Trophoblast cell (in vitro differentiated cells and primary cell): ENCODE measurements around the gene SOAT1.
"Not testable (repeated sequence)": the region's sequence is repeated elsewhere in the genome, so short reads cannot be mapped to it uniquely, and the experiment has no call there.

Experiments used
- DNase-seq, 2 donors: peaks; one replicate each; pipeline ENCODE4 v3.0.0-alpha.2; 2016
- H2AFZ ChIP-seq: 2 replicates; pipeline ENCODE4 v1.6.1; 2013; ENCODE audit warnings: low read length, moderate library complexity, mild to moderate bottlenecking; ENCODE audit not compliant: insufficient read depth, poor library complexity
- H2AK5ac ChIP-seq: 2 replicates; pipeline ENCODE4 v1.6.1; 2013; ENCODE audit warnings: mild to moderate bottlenecking, low read length
- H2BK120ac ChIP-seq: 2 replicates; pipeline ENCODE4 v1.6.1; 2013; ENCODE audit warnings: low read length, mild to moderate bottlenecking, moderate library complexity; ENCODE audit not compliant: insufficient read depth, poor library complexity
- H2BK12ac ChIP-seq: 2 replicates; pipeline ENCODE4 v1.6.1; 2013; ENCODE audit warnings: mild to moderate bottlenecking, low read length, moderate library complexity
- H2BK5ac ChIP-seq: 2 replicates; pipeline ENCODE4 v1.6.1; 2013; ENCODE audit warnings: low read length, low read depth, moderate library complexity, mild to moderate bottlenecking; ENCODE audit not compliant: poor library complexity
- H3K14ac ChIP-seq: 2 replicates; pipeline ENCODE4 v1.6.1; 2013; ENCODE audit warnings: mild to moderate bottlenecking, low read length
- H3K18ac ChIP-seq: 2 replicates; pipeline ENCODE4 v1.6.1; 2013; ENCODE audit warnings: mild to moderate bottlenecking, low read length
- H3K23ac ChIP-seq: 2 replicates; pipeline ENCODE4 v1.6.1; 2013; ENCODE audit warnings: low read length
- H3K27ac ChIP-seq: 2 replicates; pipeline ENCODE4 v1.5.1; 2013; ENCODE audit warnings: low read depth, mild to moderate bottlenecking, inconsistent platforms, low read length, moderate library complexity
- H3K27me3 ChIP-seq: 2 replicates; pipeline ENCODE4 v1.6.1; 2013; ENCODE audit warnings: inconsistent platforms, mild to moderate bottlenecking, low read length, moderate library complexity; ENCODE audit not compliant: insufficient read depth
- H3K36me3 ChIP-seq, 2 experiments: 1 replicate in 1 of 2; 2 replicates in 1 of 2; pipeline ENCODE4 v1.6.1; 2013; ENCODE audit warnings: low read length in 2 of 2, mild to moderate bottlenecking in 2 of 2, moderate library complexity in 1 of 2; ENCODE audit not compliant: insufficient read depth in 2 of 2, control insufficient read depth in 1 of 2
- H3K4ac ChIP-seq: 2 replicates; pipeline ENCODE4 v1.6.1; 2013; ENCODE audit warnings: low read depth, mild to moderate bottlenecking, low read length, moderate library complexity
- H3K4me1 ChIP-seq, 2 experiments: 1 replicate in 1 of 2; 2 replicates in 1 of 2; pipeline ENCODE4 v1.6.1; 2013; ENCODE audit warnings: low read length in 2 of 2, mild to moderate bottlenecking in 2 of 2, moderate library complexity in 1 of 2; ENCODE audit not compliant: insufficient read depth in 2 of 2, control insufficient read depth in 1 of 2
- H3K4me2 ChIP-seq: 2 replicates; pipeline ENCODE4 v1.6.1; 2013; ENCODE audit warnings: inconsistent platforms, mild to moderate bottlenecking, low read length, moderate library complexity
- H3K4me3 ChIP-seq: 2 replicates; pipeline ENCODE4 v1.5.1; 2013; ENCODE audit warnings: mild to moderate bottlenecking, low read depth, low read length, inconsistent platforms
- H3K79me1 ChIP-seq: one replicate; pipeline ENCODE4 v1.6.1; 2013; ENCODE audit warnings: low read length
- H3K79me2 ChIP-seq: 2 replicates; pipeline ENCODE4 v1.6.1; 2013; ENCODE audit warnings: low read length, mild to moderate bottlenecking; ENCODE audit not compliant: control insufficient read depth, insufficient read depth, poor library complexity
- H3K9ac ChIP-seq: 2 replicates; pipeline ENCODE4 v1.6.1; 2013; ENCODE audit warnings: mild to moderate bottlenecking, low read length
- H3K9me3 ChIP-seq: 2 replicates; pipeline ENCODE4 v1.6.1; 2013; ENCODE audit warnings: low read depth, mild to moderate bottlenecking, control low read depth, inconsistent platforms, low read length; ENCODE audit not compliant: insufficient read depth
- H4K12ac ChIP-seq: 2 replicates; pipeline ENCODE4 v1.6.1; 2013; ENCODE audit warnings: low read depth, mild to moderate bottlenecking, low read length, moderate library complexity
- H4K8ac ChIP-seq: 2 replicates; pipeline ENCODE4 v1.6.1; 2013; ENCODE audit warnings: low read depth, mild to moderate bottlenecking, low read length, moderate library complexity
- H4K91ac ChIP-seq: one replicate; pipeline ENCODE4 v1.6.1; 2013; ENCODE audit warnings: low read depth, mild to moderate bottlenecking, low read length, moderate library complexity
- WGBS: extraction: QIAGEN DNeasy Blood & Tissue Kit; methylation state at CpG from one replicate; pipeline ENCODE4 v1.1.7; 2013; ENCODE audit warnings: missing lambda C conversion rate; ENCODE audit not compliant: insufficient read length, insufficient coverage; ENCODE audit errors: extremely low coverage; 5-methylcytosine and 5-hydroxymethylcytosine counted together

SOAT1 gene

DNA sequence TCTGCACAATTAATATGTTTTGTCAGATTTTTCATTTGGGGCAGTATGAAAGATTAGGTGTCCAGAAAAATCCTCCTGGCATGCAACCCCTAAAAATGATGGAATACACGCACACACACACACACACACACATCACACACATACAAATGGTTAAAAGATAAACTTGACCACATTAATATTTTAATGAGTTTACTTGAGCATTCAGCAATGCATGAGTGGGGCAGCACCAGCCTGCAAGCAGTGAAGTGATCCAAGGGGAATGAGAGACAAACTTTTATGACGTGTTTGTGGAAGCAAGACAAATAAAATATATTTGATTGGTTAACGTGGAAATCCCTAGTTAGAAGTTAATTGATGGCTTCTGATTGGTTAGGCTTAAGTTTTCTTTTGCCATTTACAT lies 29.1 kb upstream of the SOAT1 start:
- Histone ChIP-seq H3K79me1 (no peaks in the 10 kb centered on the region), H4K91ac (no peak overlapping the region), H4K12ac (no peak overlapping the region), H2AFZ (no peak overlapping the region), H3K36me3 (no peaks in the 10 kb centered on the region), H3K9me3 (no peaks in the 10 kb centered on the region), H3K4me2 (no peak overlapping the region), H3K14ac (no peak overlapping the region), H3K4me3 (no peak overlapping the region), H3K4ac (no peak overlapping the region), H3K18ac (no peak overlapping the region), H3K4me1 (no peaks in the 10 kb centered on the region), H2BK120ac (no peak overlapping the region), H3K27me3 (no peaks in the 10 kb centered on the region), H2BK12ac (no peak overlapping the region), H4K8ac (no peak overlapping the region), H3K9ac (no peak overlapping the region), H3K27ac (no peak overlapping the region), H2BK5ac (no peak overlapping the region), H2AK5ac (no peak overlapping the region), H3K23ac (no peak overlapping the region), H3K79me2 (no peaks in the 10 kb centered on the region)
- WGBS, result no CpG with 5 or more reads among the region's 3 CpGs
- no peak for DNase-seq

DNA sequence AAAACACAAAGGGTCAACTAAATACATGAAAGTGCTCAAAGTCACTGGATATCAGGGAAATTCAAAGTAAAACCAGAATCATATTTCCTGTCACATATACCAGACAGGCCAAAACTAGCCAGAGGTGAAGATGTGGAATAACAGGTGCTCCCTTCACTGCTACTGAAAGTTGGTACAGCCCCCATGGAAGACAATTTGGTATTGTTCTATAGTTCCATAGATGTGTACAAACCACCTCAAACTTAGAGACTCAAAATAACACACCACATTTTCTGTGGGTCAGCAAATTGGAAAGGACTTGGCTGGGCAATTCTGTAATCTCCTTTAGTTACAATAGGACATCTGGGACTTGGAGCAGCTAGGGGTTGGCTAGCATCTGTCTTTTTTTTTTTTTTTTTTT lies 24.5 kb upstream of the SOAT1 start:
- Histone ChIP-seq H3K4ac (no peak overlapping the region), H2AK5ac (no peak overlapping the region), H4K12ac (no peak overlapping the region), H3K18ac (no peak overlapping the region), H3K27ac (no peak overlapping the region), H4K91ac (no peak overlapping the region), H3K4me2 (no peak overlapping the region), H2BK120ac (no peak overlapping the region), H2BK12ac (no peak overlapping the region), H3K23ac (no peak overlapping the region), H2BK5ac (no peak overlapping the region), H3K4me3 (no peak overlapping the region), H3K36me3 (no peaks in the 10 kb centered on the region), H2AFZ (no peak overlapping the region), H3K14ac (no peak overlapping the region), H3K4me1 (no peaks in the 10 kb centered on the region), H3K27me3 (no peaks in the 10 kb centered on the region), H3K79me2 (no peaks in the 10 kb centered on the region), H4K8ac (no peak overlapping the region), H3K79me1 (no peaks in the 10 kb centered on the region), H3K9me3 (no peaks in the 10 kb centered on the region), H3K9ac (no peak overlapping the region)
- DNase-seq, result no peak

DNA sequence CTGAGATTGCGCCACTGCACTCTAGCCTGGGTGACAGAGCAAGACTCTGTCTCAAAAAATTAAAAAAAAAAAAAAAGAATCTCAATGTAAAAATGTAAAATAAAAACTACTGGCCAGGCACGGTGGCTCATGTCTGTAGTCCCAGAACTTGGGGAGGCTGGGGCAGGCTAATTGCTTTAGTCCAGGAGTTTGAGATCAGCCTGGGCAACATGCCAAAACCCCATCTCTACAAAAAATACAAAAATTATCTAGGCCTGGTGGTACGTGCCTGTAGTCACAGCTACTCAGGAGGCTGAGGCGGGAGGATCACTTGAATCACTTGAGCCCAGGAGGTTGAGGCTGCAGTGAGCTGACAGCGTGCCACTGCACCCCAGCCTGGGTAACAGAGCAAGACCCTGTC lies 19.2 kb upstream of the SOAT1 start:
- H2BK5ac ChIP-seq, H3K27me3 ChIP-seq, H3K9me3 ChIP-seq, H4K91ac ChIP-seq, H3K36me3 ChIP-seq, H2AFZ ChIP-seq, H2BK120ac ChIP-seq, H3K9ac ChIP-seq, H3K27ac ChIP-seq, H4K8ac ChIP-seq, H2BK12ac ChIP-seq, H3K18ac ChIP-seq, H3K4me3 ChIP-seq, H3K4ac ChIP-seq, H3K4me1 ChIP-seq, H4K12ac ChIP-seq, H3K14ac ChIP-seq, H2AK5ac ChIP-seq, H3K79me2 ChIP-seq, H3K4me2 ChIP-seq, DNase-seq, H3K23ac ChIP-seq, H3K79me1 ChIP-seq: not testable (repeated sequence)
- no CpG with 5 or more reads among the region's 5 CpGs for WGBS

DNA sequence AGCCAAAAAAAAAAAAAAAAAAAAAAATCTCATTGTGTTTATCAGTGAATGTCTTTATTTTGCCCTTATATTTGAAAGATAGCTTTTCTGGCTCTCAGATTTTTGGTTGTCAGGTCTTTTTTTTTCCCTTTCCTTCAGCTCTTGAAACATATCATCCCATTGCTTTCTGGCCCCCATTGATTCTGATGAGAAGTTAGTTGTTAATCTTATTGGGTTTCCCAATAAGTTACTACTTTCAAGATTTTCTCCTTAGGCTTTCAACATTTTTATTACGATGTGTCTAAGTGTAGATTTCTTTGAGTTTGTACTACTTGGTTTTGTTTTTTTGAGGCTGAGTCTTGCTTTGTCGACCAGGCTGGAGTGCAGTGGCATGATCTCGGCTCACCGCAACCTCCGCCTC lies 14.7 kb upstream of the SOAT1 start:
- no peak overlapping the region for H3K4me2 ChIP-seq
- H3K4me3 ChIP-seq, result no peak overlapping the region
- no peaks in the 10 kb centered on the region for H3K27me3 ChIP-seq
- H3K4ac ChIP-seq, result no peak overlapping the region
- no peak overlapping the region for H4K8ac ChIP-seq
- H3K79me1 ChIP-seq, result no peaks in the 10 kb centered on the region
- H2BK120ac ChIP-seq, result no peak overlapping the region
- H3K4me1 ChIP-seq, result no peaks in the 10 kb centered on the region
- no peak overlapping the region for H4K12ac ChIP-seq
- no peak overlapping the region for H3K27ac ChIP-seq
- peaks cover 2% of the 10 kb centered on the region for H3K9me3 ChIP-seq
- no peak overlapping the region for H4K91ac ChIP-seq
- no peak overlapping the region for H2AK5ac ChIP-seq
- no peak overlapping the region for H3K9ac ChIP-seq
- H3K36me3 ChIP-seq, result no peaks in the 10 kb centered on the region
- no peaks in the 10 kb centered on the region for H3K79me2 ChIP-seq
- no peak overlapping the region for H2BK12ac ChIP-seq
- no peak overlapping the region for H2AFZ ChIP-seq
- WGBS, result no CpG with 5 or more reads among the region's 5 CpGs
- no peak overlapping the region for H3K14ac ChIP-seq
- no peak overlapping the region for H2BK5ac ChIP-seq
- no peak overlapping the region for H3K18ac ChIP-seq
- H3K23ac ChIP-seq, result no peak overlapping the region
- no peak for DNase-seq

DNA sequence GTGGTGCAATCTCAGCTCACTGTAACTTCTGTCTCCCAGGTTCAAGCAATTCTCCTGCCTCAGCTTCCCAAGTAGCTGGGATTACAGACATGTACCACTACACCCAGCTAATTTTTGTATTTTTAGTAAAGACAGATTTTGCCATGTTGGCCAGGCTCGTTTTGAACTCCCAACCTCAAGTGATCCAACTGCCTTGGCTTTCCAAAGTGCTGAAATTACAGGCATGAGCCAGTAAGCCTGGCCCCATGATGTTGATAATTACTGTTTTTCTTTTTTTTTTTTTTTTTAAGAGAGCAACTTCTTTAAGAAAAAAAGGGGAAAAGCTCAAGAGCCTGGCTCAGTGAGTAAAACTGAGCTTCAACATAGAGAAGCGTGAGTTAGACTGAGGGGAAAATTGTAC lies 9.6 kb upstream of the SOAT1 start:
- Histone ChIP-seq H3K23ac (no peak overlapping the region), H2BK5ac (no peak overlapping the region)

More for the DNA sequence above, 9.6 kb upstream of the SOAT1 start:
- no peak overlapping the region for H4K91ac ChIP-seq
- H3K79me2 ChIP-seq, result no peaks in the 10 kb centered on the region
- H3K79me1 ChIP-seq, result no peaks in the 10 kb centered on the region
- H3K4me1 ChIP-seq, result peaks cover 0 to 3% of the 10 kb centered on the region in 2 experiments
- H3K27me3 ChIP-seq, result no peaks in the 10 kb centered on the region
- no peak overlapping the region for H3K9ac ChIP-seq
- H3K27ac ChIP-seq, result no peak overlapping the region
- H2BK12ac ChIP-seq, result no peak overlapping the region
- H3K9me3 ChIP-seq, result peaks cover 2% of the 10 kb centered on the region
- H4K12ac ChIP-seq, result no peak overlapping the region
- no peak overlapping the region for H3K4ac ChIP-seq
- no peak overlapping the region for H3K4me3 ChIP-seq
- no CpG with 5 or more reads among the region's 2 CpGs for WGBS
- H3K4me2 ChIP-seq, result no peak overlapping the region
- H2AK5ac ChIP-seq, result no peak overlapping the region
- no peak overlapping the region for H2AFZ ChIP-seq
- H2BK120ac ChIP-seq, result no peak overlapping the region
- H3K36me3 ChIP-seq, result no peaks in the 10 kb centered on the region
- H3K18ac ChIP-seq, result no peak overlapping the region
- DNase-seq, result no peak
- H4K8ac ChIP-seq, result no peak overlapping the region
- no peak overlapping the region for H3K14ac ChIP-seq
